Heart left ventricle (tissue), 16 donors: ENCODE measurements around the gene PLA2G4D. TPM values are rescaled to one million over a fixed set of nuclear protein-coding genes. Genes with fewer than 3 reads are reported as not detected.

Source experiments
- ATAC-seq, 4 donors: fragments of 200-7000 bp; cut with Tn5 transposase; one replicate each; pipeline ENCODE4 v1.9.1; 2020 to 2022; ENCODE audit warnings: moderate library complexity in 4 of 4, mild to moderate bottlenecking in 3 of 4, moderate number of reproducible peaks in 1 of 4
- DNase-seq, 5 donors: peaks; one replicate each; pipeline ENCODE4 v3.0.0-alpha.2; 2020
- H3K27ac ChIP-seq, 12 donors: fragments of 200-600 bp; sonication (generic) in 4 of 12; one replicate each; pipeline versions ENCODE4 v1.5.0 to v1.8.0; 2016 to 2022; ENCODE audit warnings: mild to moderate bottlenecking in 2 of 12
- H3K27me3 ChIP-seq, 9 donors: fragments of 200-600 bp; sonication (generic) in 2 of 9; one replicate each; pipeline versions ENCODE4 v1.5.1 to v1.8.0; 2016 to 2022; ENCODE audit warnings: mild to moderate bottlenecking in 3 of 9
- H3K36me3 ChIP-seq, 9 donors: fragments of 200-600 bp; sonication (generic) in 2 of 9; one replicate each; pipeline versions ENCODE4 v1.5.0 to v1.8.0; 2018 to 2022; ENCODE audit warnings: mild to moderate bottlenecking in 2 of 9
- H3K4me1 ChIP-seq, 12 donors: fragments of 200-600 bp; sonication (generic) in 4 of 12; one replicate each; pipeline versions ENCODE4 v1.5.0 to v1.8.0; 2016 to 2022; ENCODE audit warnings: mild to moderate bottlenecking in 3 of 12
- H3K4me3 ChIP-seq, 12 donors: fragments of 200-600 bp; sonication (generic) in 4 of 12; one replicate each; pipeline versions ENCODE4 v1.5.0 to v1.8.0; 2017 to 2022; ENCODE audit warnings: mild to moderate bottlenecking in 9 of 12, moderate library complexity in 4 of 12
- H3K9me3 ChIP-seq, 12 donors: fragments of 200-600 bp; sonication (generic) in 4 of 12; one replicate each; pipeline versions ENCODE4 v1.5.0 to v1.8.0; 2016 to 2022; ENCODE audit warnings: mild to moderate bottlenecking in 1 of 12
- CTCF ChIP-seq, 12 donors: fragments of 200-600 bp; sonication (generic) in 4 of 12; IDR thresholded peaks; one replicate each; pipeline versions ENCODE4 v1.5.0 to v1.8.0; 2018 to 2022; ENCODE audit warnings: antibody characterized with exemption in 12 of 12, mild to moderate bottlenecking in 5 of 12
- POLR2A ChIP-seq, 2 donors: fragments of 450-650 bp; IDR thresholded peaks; one replicate each; pipeline ENCODE4 v1.6.1; 2017; ENCODE audit warnings: antibody characterized with exemption in 2 of 2, mild to moderate bottlenecking in 2 of 2, moderate library complexity in 2 of 2
- WGBS, 4 donors: extraction: QIAGEN DNeasy Blood & Tissue Kit in 2 of 4; methylation state at CpG; one replicate each; pipeline versions ENCODE4 v1.1.5 to v1.1.7; 2013 to 2018; 5-methylcytosine and 5-hydroxymethylcytosine counted together
- intact Hi-C, 10 donors: fragments of 100-400 bp; cut with DNase I; formaldehyde crosslinking; loops; one replicate each; pipeline versions ENCODE4 v1.11.1 to v1.14.2; 2022
- polyA plus RNA-seq, 2 donors: library from polyadenylated mRNA; stranded (reverse); fragments of 200-250 nt; gene quantifications; one replicate each; pipeline ENCODE4 v1.2.3, GENCODE V29; 2013
- total RNA-seq, 9 donors: library from RNA; depleted of rRNA in 2 of 9; stranded (reverse); fragments of >200 nt in 2 of 9; fragmentation: NEBNext Ultra II Directional in 3 of 9; extraction: Animal tissue kit (Norgen Biotek cat#: 25700) in 3 of 9; gene quantifications; one replicate each; pipeline versions ENCODE4 v1.1.0 to v1.2.4, GENCODE V29; 2016 to 2023
- donor health status: ischemic (EF 13 %, LVEDD 7.1; RV severe dilation, severe dysfunction).
- donor health status: healthy with polysubstance abuse.
- donor health status: DM: no; HTN: yes; CAD: no.
- donor health status: DM: no; HTN: no; CAD: no.
- donor health status: ischemic (EF 25% LVEDD 6.9; RV normal size, moderate dysfunction).
- donor health status: ischemic (EF 25% LVEDD 5.7; RV mildly dilated, moderate dysfunction).
- donor health status: healthy.
- donor health status: DM: yes; HTN: yes; CAD: no.
- donor health status: ischemic (EF 35%, LVEDD 5.7; RV mildly dilated, moderate dysfunction).
- donor health status: nonischemic (EF 11% LVEDD 7.7; RV severe dilation, severe dysfunction).
- donor health status: DM: yes; HTN: yes; CAD: no.
- donor health status: PGD.
- donor health status: ischemic (EF 29% LVEDD 5.4; RV normal size, mild dysfunction).
- donor health status: nonischemic (EF 23%, LVEDD 6.1; RV moderate dilation, normal function).

Gene PLA2G4D
- total and polyA plus RNA-seq, 11 donors, result not detected

- TF ChIP-seq POLR2A (IDR thresholded peaks at IDR 0.05), result no peak
- TF ChIP-seq CTCF (IDR thresholded peaks at IDR 0.05), result no peak
- Histone ChIP-seq H3K9me3 (no peaks in the 10 kb centered on the region), H3K4me1 (peaks cover 0 to 10% (median 0%) of the 10 kb centered on the region in 12 donors), H3K4me3 (no peak overlapping the region), H3K27me3 (peaks cover 0 to 20% (median 0%) of the 10 kb centered on the region in 9 donors), H3K36me3 (no peaks in the 10 kb centered on the region), H3K27ac (no peak overlapping the region)
- 93 to 100% (median 97%) methylated on average over 1 of the region's 1 CpG for WGBS, 4 donors
- intact Hi-C loops, result loop anchor here in 2 of 10 donors (5.0 kb wide), 2 partner anchors 50 to 90 kb away; no protein-coding TSS in a partner anchor
- DNase-seq (no peak), ATAC-seq (no peak)
These were observed 12.2 kb downstream of the PLA2G4D start for GRCh38 chr15:42082141-42082540.

- H3K27ac ChIP-seq, result no peak overlapping the region
- H3K4me1 ChIP-seq, result peaks cover 0 to 10% (median 0%) of the 10 kb centered on the region in 12 donors
- intact Hi-C loops, result loop anchor here in 2 of 10 donors (5.0 kb wide), 2 partner anchors 51 to 89 kb away; no protein-coding TSS in a partner anchor
- DNase-seq (no peak), ATAC-seq (no peak)
- peaks cover 0 to 20% (median 0%) of the 10 kb centered on the region in 9 donors for H3K27me3 ChIP-seq
- WGBS, 4 donors, result 77 to 86% (median 82%) methylated on average over 10 to 11 of the region's 11 CpGs
- no peaks in the 10 kb centered on the region for H3K36me3 ChIP-seq
- H3K9me3 ChIP-seq, result no peaks in the 10 kb centered on the region
- no peak overlapping the region for H3K4me3 ChIP-seq
- no peak for TF ChIP-seq POLR2A (IDR thresholded peaks at IDR 0.05)
- no peak for TF ChIP-seq CTCF (IDR thresholded peaks at IDR 0.05)
These were observed 13.2 kb downstream of the PLA2G4D start for GRCh38 chr15:42080919-42081830.

GRCh38 chr15:42080186-42080918 is 14.0 kb downstream of the PLA2G4D start:
- no peak overlapping the region for H3K27ac ChIP-seq
- H3K9me3 ChIP-seq, result no peaks in the 10 kb centered on the region
- TF ChIP-seq POLR2A (IDR thresholded peaks at IDR 0.05) (no peak), CTCF (IDR thresholded peaks at IDR 0.05) (no peak)
- ATAC-seq, result no peak
- no peak overlapping the region for H3K4me3 ChIP-seq
- intact Hi-C loops, result loop anchor here in 2 of 10 donors (5.0 kb wide), 2 partner anchors 52 to 88 kb away; no protein-coding TSS in a partner anchor
- no peak for DNase-seq
- peaks cover 0 to 20% (median 0%) of the 10 kb centered on the region in 9 donors for H3K27me3 ChIP-seq
- H3K4me1 ChIP-seq, result peaks cover 0 to 10% (median 0%) of the 10 kb centered on the region in 12 donors
- WGBS, 4 donors, result 41 to 51% (median 48%) methylated on average over 18 of the region's 18 CpGs
- no peaks in the 10 kb centered on the region for H3K36me3 ChIP-seq
